Femur (tissue), 1 donor: ENCODE results near the gene PLEKHA5.
"Not testable (repeated sequence)": the region's sequence is repeated elsewhere in the genome, so short reads cannot be mapped to it uniquely, and the experiment has no call there.

ENCODE experiments used
- DNase-seq: peaks from one replicate; pipeline ENCODE4 v3.0.0-alpha.2; 2017

The PLEKHA5 gene

GRCh38 chr12:19369691-19370148 is 240.2 kb downstream of the PLEKHA5 start:
- peak; percentile 75 for DNase-seq

- no peak for DNase-seq
These were observed 244.1 kb downstream of the PLEKHA5 start for GRCh38 chr12:19373586-19373985.

GRCh38 chr12:19375888-19376287 is 246.4 kb downstream of the PLEKHA5 start:
- no peak for DNase-seq

GRCh38 chr12:19376691-19377090 is 247.2 kb downstream of the PLEKHA5 start:
- no peak for DNase-seq

GRCh38 chr12:19382111-19382526 is 252.6 kb downstream of the PLEKHA5 start:
- no peak for DNase-seq

- DNase-seq: no peak
These were observed 253.0 kb downstream of the PLEKHA5 start for GRCh38 chr12:19382563-19382962.

GRCh38 chr12:19387161-19387560 is 257.6 kb downstream of the PLEKHA5 start:
- peak; percentile 59 for DNase-seq

GRCh38 chr12:19388131-19388549 is 258.6 kb downstream of the PLEKHA5 start:
- DNase-seq: peak; percentile 57

- DNase-seq: peak; percentile 55
These were observed 260.6 kb downstream of the PLEKHA5 start for GRCh38 chr12:19390051-19390598.

GRCh38 chr12:19392644-19393043 is 263.1 kb downstream of the PLEKHA5 start:
- not testable (repeated sequence) for DNase-seq

- no peak for DNase-seq
These were observed 264.9 kb downstream of the PLEKHA5 start for GRCh38 chr12:19394385-19394784.

- DNase-seq: no peak
These were observed 268.0 kb downstream of the PLEKHA5 start for GRCh38 chr12:19397534-19397933.

- no peak for DNase-seq
These were observed 269.1 kb downstream of the PLEKHA5 start for GRCh38 chr12:19398376-19399363.

- DNase-seq: not testable (repeated sequence)
These were observed 271.2 kb downstream of the PLEKHA5 start for GRCh38 chr12:19400649-19401285.

- DNase-seq: no peak
These were observed 272.7 kb downstream of the PLEKHA5 start for GRCh38 chr12:19402211-19402610.

GRCh38 chr12:19402743-19403431 is 273.4 kb downstream of the PLEKHA5 start:
- DNase-seq: peak; percentile 74

- DNase-seq: no peak
These were observed 274.8 kb downstream of the PLEKHA5 start for GRCh38 chr12:19404242-19404880.

GRCh38 chr12:19409376-19409775 is 279.8 kb downstream of the PLEKHA5 start:
- peak; percentile 92 for DNase-seq

- no peak for DNase-seq
These were observed 280.7 kb downstream of the PLEKHA5 start for GRCh38 chr12:19410211-19410610.

- no peak for DNase-seq
These were observed 281.2 kb downstream of the PLEKHA5 start for GRCh38 chr12:19410629-19411185.

GRCh38 chr12:19411234-19412204 is 282.0 kb downstream of the PLEKHA5 start:
- DNase-seq: peak; percentile 59
